ENCODE measurements around the gene SEMA6B.
A peak's percentile ranks its signal among the peaks of the same experiment; 100 is the strongest.
"Not testable (repeated sequence)": the region's sequence is repeated elsewhere in the genome, so short reads cannot be mapped to it uniquely, and the experiment has no call there.

SEMA6B gene

DNA sequence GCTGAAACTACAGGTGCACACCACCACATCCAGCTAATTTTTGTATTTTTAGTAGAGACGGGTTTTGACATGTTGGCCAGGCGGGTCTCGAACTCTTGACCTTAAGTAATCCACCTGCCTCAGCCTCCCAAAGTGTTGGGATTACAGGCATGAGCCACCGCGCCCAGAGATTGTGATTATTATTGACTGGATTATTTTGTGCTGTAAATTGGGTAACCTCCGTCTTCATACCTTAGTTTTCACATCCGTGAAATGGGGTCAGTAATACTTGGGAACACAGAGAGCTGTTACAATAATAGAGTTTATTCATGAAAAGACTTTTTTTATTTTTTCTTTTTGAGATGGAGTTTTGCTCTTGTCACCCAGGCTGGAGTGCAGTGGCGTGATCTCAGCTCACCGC lies 35.7 kb upstream of the SEMA6B start:
- H3K36me3 Mint-ChIP-seq; H3K4me3 Mint-ChIP-seq; H3K27ac Mint-ChIP-seq; DNase-seq (ENCODE audit: low spot score in 2 of 2); H3K4me1 Mint-ChIP-seq; ATAC-seq (ENCODE audit: low read depth); H3K9me3 Mint-ChIP-seq: not testable (repeated sequence)
- peaks cover 21% of the 10 kb centered on the region for H3K27me3 Mint-ChIP-seq

DNA sequence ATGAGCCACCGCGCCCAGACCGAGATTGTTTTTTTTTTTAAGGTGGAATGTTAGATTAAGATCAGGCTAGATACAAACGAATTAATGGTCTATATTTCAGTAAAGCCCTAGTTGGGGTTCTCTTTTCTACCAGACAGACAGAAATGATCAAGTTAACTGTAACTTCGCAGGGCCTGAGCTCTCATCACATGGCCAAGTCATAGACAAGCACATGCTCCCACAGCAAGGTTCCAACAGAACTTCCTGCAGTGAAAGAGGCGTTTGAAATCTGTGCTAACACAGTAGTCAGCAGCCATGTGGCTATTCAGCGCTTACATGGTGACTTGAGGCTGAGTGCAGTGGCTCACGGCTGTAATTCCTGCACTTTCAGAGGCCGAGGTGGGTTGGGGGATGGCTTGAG lies 34.7 kb upstream of the SEMA6B start:
- DNase-seq (ENCODE audit: low spot score in 2 of 2) (no peak), ATAC-seq (ENCODE audit: low read depth) (no peak)
- Mint-ChIP-seq H3K4me3 (no peak overlapping the region), H3K9me3 (no peaks in the 10 kb centered on the region), H3K36me3 (no peaks in the 10 kb centered on the region), H3K27me3 (peaks cover 23% of the 10 kb centered on the region), H3K27ac (no peak overlapping the region), H3K4me1 (peaks cover 7% of the 10 kb centered on the region)

DNA sequence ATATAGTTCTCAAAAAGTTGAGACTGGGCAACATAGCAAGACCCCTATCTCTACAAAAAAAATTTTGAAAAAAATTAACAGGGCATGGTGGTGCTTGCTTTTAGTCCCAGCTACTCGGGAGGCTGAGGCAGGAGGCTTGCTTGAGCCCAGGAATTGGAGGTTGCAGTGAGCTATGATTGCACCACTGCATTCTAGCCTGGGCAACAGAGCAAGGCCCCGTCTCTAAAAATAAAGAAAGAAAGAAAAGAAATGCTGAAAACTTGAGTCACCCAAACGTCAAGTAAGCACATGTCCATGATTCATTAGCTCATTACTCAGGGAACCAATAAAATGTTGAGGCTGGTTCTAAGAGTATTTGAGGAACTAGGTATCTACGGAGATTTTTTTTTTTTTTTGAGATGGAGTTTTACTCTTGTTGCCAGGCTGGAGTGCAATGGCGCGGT lies 33.9 kb upstream of the SEMA6B start:
- no peaks in the 10 kb centered on the region for H3K36me3 Mint-ChIP-seq
- H3K27ac Mint-ChIP-seq, result no peak overlapping the region
- no peaks in the 10 kb centered on the region for H3K9me3 Mint-ChIP-seq
- peaks cover 6% of the 10 kb centered on the region for H3K4me1 Mint-ChIP-seq
- no peak overlapping the region for H3K4me3 Mint-ChIP-seq
- peaks cover 22% of the 10 kb centered on the region for H3K27me3 Mint-ChIP-seq
- DNase-seq (ENCODE audit: low spot score in 2 of 2) (no peak), ATAC-seq (ENCODE audit: low read depth) (peak; percentile 59)

DNA sequence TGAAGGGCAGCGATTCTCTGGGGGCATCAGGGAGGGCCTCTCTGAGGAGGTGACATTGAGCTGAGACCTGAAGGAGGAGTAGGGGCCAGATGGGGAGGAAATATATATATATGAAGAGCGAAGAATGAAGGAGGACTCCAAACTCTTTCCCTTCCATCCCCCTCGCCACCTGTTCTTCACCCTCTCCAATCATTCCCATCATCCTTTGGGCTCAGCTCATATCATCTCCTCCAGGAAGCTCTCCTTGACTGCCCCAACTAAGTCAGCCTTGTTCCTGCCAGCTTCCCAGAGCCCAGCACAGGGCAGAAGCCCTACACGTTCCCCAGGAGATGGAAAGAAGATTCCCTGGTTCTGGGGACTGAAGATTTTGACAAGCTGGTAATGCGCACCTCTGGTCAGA lies 33.0 kb upstream of the SEMA6B start:
- Mint-ChIP-seq H3K36me3 (no peaks in the 10 kb centered on the region), H3K27ac (no peak overlapping the region), H3K4me3 (no peak overlapping the region), H3K27me3 (peaks cover 23% of the 10 kb centered on the region), H3K9me3 (no peaks in the 10 kb centered on the region), H3K4me1 (peaks cover 3% of the 10 kb centered on the region)
- no peak for ATAC-seq (ENCODE audit: low read depth)
- no peak for DNase-seq (ENCODE audit: low spot score in 2 of 2)

DNA sequence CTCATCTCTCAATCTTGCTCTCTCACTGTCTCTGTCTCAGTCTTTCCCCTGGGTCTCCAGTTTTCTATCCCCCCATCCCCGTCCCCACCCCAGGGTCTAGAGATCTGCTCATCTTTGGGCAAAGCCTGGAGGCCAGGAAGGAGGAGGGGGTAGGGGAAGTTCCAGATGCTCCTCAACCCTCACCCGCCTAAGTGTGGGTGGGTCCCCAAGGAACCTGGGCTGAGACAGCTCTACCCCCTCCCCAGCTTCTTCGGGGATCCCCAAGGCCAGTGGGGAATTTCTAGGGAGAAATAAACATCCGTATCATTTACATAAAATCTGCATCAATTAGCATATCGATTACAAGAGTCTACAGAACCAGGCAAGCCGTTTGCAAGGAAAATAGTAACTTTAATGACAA lies 31.8 kb upstream of the SEMA6B start:
- H3K36me3 Mint-ChIP-seq, result no peaks in the 10 kb centered on the region
- no peak overlapping the region for H3K27ac Mint-ChIP-seq
- ATAC-seq (ENCODE audit: low read depth), result no peak
- no peak overlapping the region for H3K4me3 Mint-ChIP-seq
- peaks cover 22% of the 10 kb centered on the region for H3K27me3 Mint-ChIP-seq
- H3K9me3 Mint-ChIP-seq, result no peaks in the 10 kb centered on the region
- DNase-seq (ENCODE audit: low spot score in 2 of 2), result no peak
- no peaks in the 10 kb centered on the region for H3K4me1 Mint-ChIP-seq

DNA sequence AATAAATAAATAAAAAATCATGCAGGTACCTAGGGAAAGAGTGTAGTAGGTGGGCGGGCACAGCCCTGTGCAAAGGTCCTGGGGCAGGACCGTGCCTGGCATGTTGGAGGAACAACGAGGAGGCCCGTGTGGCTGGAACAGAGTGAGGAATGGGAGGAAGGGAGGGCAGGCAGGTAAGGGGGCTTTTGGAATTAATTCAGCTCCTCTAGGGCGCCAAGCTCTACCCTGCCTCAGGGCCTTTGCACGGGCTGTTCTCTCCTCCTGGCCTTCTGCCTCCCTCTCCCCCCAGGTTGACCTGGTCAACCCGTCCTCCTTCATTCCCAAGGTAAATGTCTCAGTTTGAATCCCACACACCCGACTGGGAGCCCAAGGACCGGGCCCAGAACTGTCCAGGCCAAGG lies 31.1 kb upstream of the SEMA6B start:
- no peak overlapping the region for H3K27ac Mint-ChIP-seq
- H3K4me1 Mint-ChIP-seq, result no peaks in the 10 kb centered on the region
- H3K9me3 Mint-ChIP-seq, result no peaks in the 10 kb centered on the region
- no peaks in the 10 kb centered on the region for H3K36me3 Mint-ChIP-seq
- peaks cover 28% of the 10 kb centered on the region for H3K27me3 Mint-ChIP-seq
- no peak for DNase-seq (ENCODE audit: low spot score in 2 of 2)
- no peak overlapping the region for H3K4me3 Mint-ChIP-seq
- ATAC-seq (ENCODE audit: low read depth), result no peak

DNA sequence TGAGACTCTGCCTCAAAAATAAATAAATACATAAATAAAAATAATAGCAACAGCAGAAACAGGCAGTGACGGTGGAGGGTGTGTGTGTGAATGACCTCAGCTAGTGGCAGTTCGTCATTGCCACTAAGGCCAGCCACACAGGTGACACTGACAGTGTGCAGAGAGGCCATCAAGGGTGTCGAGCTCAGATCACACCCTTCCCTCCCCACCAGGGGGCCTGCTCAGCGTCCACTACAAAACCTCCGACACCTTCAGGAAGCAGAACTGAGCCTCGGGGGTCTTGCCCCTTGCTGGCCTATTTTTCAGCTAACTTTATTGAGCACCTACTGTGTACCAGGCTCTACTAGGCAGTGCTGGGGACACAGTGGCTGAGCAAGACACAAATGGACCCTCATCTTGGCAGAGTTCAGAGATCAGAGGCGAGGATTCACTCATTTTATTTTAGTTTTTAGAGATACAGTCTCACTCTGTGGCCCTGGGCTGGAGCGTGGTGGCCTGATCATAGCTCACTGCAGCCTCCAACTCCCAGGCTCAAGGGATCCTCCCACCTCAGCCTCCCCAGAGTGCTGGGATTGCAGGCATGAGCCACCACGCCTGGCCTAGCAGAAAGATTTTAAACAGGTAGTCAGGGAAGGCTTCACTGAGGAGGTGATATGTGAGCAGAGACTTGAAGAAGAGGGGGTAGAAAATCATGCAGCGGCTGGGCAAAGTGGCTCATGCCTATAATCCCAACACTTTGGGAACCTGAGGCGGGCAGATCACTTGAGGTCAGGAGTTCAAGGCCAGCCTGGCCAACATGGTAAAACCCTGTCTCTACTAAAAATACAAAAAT lies 30.3 kb upstream of the SEMA6B start:
- ATAC-seq (ENCODE audit: low read depth), result peak; percentile 67
- H3K36me3 Mint-ChIP-seq, result no peaks in the 10 kb centered on the region
- H3K4me1 Mint-ChIP-seq, result no peaks in the 10 kb centered on the region
- H3K4me3 Mint-ChIP-seq, result no peak overlapping the region
- H3K27me3 Mint-ChIP-seq, result peaks cover 29% of the 10 kb centered on the region
- H3K9me3 Mint-ChIP-seq, result no peaks in the 10 kb centered on the region
- no peak overlapping the region for H3K27ac Mint-ChIP-seq
- DNase-seq (ENCODE audit: low spot score in 2 of 2), result no peak

DNA sequence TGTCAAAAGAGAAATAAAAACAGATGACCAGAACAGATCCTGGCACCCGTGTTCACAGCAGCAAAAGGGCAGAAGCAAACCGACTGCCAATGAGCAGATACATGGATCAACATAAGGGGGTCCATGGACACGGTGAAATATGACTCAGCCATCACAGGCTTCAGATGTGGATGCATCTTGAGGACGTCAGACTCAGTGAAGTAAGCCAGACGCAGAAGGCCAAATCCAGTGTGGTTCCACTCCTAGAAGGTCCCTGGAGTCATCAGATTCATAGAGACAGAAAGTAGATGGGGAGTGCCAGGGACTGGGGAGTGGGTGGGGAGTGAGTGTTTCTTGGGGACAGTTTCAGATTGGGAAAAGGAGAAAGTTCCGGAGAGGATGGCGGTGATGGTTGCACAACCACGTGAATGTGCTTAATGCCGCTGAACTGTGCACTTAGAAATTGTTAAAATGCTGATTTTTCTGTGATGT lies 28.8 kb upstream of the SEMA6B start:
- Mint-ChIP-seq H3K27ac (no peak overlapping the region), H3K27me3 (peaks cover 31% of the 10 kb centered on the region), H3K4me3 (no peak overlapping the region), H3K4me1 (peaks cover 3% of the 10 kb centered on the region), H3K36me3 (no peaks in the 10 kb centered on the region), H3K9me3 (no peaks in the 10 kb centered on the region)
- ATAC-seq (ENCODE audit: low read depth) (no peak), DNase-seq (ENCODE audit: low spot score in 2 of 2) (no peak)

DNA sequence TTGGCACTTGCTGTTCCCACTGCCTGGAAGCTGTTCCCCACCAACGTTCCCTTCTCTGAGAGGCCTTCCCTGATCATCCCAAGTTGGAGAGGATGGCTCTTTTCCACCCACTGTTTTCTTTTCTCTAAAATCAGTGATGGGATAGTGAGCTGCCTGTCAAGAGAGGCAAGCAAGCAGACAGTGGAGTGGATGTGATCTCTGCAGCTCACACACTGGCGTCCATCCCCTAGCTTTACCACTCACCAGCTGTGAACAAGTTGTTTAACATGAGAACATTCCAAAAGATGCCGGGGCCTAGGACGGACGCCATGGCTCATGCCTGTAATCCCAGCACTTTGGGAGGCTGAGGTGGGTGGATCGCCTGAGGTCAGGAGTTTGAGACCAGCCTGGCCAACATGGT lies 28.0 kb upstream of the SEMA6B start:
- H3K9me3 Mint-ChIP-seq, result no peaks in the 10 kb centered on the region
- no peaks in the 10 kb centered on the region for H3K36me3 Mint-ChIP-seq
- no peak for DNase-seq (ENCODE audit: low spot score in 2 of 2)
- peaks cover 3% of the 10 kb centered on the region for H3K4me1 Mint-ChIP-seq
- H3K27ac Mint-ChIP-seq, result no peak overlapping the region
- ATAC-seq (ENCODE audit: low read depth), result no peak
- H3K4me3 Mint-ChIP-seq, result no peak overlapping the region
- H3K27me3 Mint-ChIP-seq, result peaks cover 31% of the 10 kb centered on the region

DNA sequence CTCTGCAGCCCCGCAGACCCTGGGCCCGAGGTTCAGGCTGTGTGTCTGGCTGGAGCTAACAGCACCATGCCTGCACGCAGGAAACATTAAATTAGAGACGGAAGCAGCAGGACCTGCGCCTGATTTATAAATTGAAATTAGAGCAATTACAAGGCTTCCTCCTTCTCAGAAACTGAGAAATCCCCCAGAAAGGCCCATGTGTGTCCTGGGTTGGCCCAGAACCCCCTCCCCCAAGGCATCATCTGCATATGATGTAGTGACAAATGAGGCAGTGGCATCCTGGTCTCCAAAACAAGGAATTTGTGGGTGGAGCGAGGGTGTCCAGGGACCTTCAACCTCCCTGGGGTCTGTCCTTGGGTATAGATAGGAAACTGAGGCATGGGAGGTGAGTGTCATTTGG lies 27.2 kb upstream of the SEMA6B start:
- peaks cover 37% of the 10 kb centered on the region for H3K27me3 Mint-ChIP-seq
- H3K36me3 Mint-ChIP-seq, result no peaks in the 10 kb centered on the region
- H3K4me1 Mint-ChIP-seq, result peaks cover 9% of the 10 kb centered on the region
- H3K4me3 Mint-ChIP-seq, result no peak overlapping the region
- H3K9me3 Mint-ChIP-seq, result no peaks in the 10 kb centered on the region
- H3K27ac Mint-ChIP-seq, result no peak overlapping the region
- ATAC-seq (ENCODE audit: low read depth) (no peak), DNase-seq (ENCODE audit: low spot score in 2 of 2) (no peak)

DNA sequence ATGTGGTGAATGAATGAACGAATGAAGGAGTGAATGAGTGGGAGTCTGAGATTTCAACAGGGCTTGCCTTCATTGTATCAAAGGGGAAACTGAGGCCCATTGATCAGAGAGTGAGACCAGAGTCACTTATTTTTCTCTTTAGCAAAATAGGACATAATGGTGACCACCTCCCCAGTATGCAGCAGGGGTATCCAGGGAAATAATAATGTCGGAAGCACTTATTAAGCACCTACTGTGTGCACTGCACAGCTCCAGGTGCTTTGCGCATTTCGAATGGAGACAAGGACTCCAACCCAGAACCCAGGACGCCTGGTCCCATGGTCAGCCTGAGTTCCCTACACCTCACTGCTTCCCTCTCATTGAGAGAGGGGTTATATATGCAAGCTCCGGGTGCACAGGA lies 26.8 kb upstream of the SEMA6B start:
- DNase-seq (ENCODE audit: low spot score in 2 of 2) (no peak), ATAC-seq (ENCODE audit: low read depth) (no peak)
- Mint-ChIP-seq H3K36me3 (no peaks in the 10 kb centered on the region), H3K27ac (no peak overlapping the region), H3K9me3 (no peaks in the 10 kb centered on the region), H3K4me3 (no peak overlapping the region), H3K4me1 (peaks cover 9% of the 10 kb centered on the region), H3K27me3 (peaks cover 35% of the 10 kb centered on the region)

DNA sequence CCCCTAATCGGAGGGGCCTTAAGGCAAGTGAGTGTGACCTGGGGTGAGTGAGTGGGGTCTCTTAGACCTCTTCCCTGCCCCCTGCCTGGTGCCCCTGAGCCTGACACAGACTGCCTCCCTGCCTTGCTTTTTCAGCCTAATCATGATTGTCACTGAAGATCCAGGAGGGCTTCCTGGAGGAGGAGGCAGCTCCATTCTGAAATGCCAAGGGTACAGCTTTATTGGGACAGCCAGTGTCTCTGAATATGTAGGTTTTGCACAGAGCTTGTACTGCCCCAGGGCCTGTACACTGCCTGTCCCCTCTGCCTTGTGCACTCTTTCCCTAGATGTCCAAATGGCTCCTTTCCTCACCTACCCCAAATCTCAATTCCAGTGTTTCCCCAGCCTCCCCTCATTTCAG lies 26.1 kb upstream of the SEMA6B start:
- DNase-seq (ENCODE audit: low spot score in 2 of 2) (no peak), ATAC-seq (ENCODE audit: low read depth) (no peak)
- Mint-ChIP-seq H3K4me3 (no peak overlapping the region), H3K27ac (no peak overlapping the region), H3K27me3 (peaks cover 30% of the 10 kb centered on the region), H3K4me1 (peaks cover 9% of the 10 kb centered on the region), H3K9me3 (no peaks in the 10 kb centered on the region), H3K36me3 (no peaks in the 10 kb centered on the region)

DNA sequence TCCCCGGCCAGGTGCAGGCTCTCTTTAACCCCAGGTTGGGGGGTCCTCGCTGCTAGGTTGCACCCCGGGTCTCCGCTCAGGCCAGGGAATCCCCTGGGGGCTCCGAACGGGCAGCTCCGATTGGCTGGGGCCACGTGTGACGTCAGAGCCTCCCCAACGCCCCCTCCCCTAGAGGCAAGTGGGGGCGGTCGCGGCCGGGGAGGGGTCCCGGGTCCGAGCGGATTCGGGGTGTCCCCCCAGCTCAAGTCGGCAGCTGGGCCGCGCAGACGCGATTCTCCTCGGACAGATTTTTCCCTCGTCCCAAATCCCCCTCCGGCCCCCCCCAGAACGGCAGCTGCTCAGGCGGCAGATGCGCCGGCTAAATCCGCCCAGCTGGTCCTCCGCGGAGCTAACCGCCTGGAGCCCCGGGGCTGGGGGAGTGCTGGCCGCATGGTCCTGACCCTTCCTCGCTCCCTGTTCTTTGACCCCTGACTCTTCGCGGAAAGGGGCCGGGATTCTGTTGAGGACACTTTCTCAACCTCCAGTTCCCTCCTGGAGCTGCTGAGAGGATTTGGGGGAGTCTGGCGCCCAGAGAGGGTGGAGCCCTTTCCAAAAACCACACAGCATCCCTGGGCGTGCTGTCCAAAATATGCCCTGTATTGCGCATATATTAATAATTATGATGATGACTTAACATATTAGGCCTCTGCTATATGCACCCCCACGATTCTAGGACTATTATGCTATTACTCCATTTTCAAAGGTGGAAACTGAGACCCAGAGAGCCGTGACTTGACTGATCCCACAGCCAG lies 25.4 kb upstream of the SEMA6B start:
- Mint-ChIP-seq H3K36me3 (no peaks in the 10 kb centered on the region), H3K4me1 (peaks cover 9% of the 10 kb centered on the region), H3K4me3 (no peak overlapping the region), H3K27me3 (peaks cover 27% of the 10 kb centered on the region), H3K27ac (no peak overlapping the region), H3K9me3 (no peaks in the 10 kb centered on the region)
- ATAC-seq (ENCODE audit: low read depth), result no peak
- no peak for DNase-seq (ENCODE audit: low spot score in 2 of 2)

DNA sequence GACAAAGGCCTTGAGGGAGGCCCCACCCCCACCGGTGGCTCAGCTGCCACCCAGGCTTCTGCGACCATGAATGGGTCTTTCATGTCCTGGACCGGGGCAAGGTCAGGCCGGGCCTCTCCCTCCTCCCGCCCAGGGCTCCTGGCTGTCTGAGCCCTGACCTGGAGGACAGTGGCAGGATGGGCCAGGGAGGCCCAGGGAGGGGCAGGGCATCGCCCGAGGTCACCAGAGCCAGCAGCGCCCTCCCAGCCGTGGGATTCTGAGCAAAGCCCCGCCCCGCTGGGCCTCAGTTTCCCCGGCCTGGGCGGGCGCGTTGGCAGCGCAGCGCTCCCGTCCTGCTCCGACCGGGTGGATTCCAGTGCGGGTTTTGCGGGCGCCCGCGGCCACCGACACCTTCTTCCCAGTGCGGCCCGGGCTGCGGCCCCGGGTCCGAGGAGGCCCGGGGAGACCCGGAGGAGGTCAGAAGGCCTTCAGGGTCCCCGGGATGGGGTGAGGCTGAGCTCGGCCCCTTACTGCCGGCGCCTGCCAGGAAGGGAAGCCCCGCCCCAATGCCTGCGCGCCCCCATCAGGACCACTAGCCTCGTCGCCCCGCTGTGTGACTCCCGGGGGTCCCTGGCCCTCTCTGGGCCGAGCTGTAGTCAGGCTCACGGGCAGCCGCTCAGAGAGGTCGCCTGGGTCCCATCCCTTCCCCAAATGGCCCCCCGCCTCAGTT lies 24.6 kb upstream of the SEMA6B start:
- peaks cover 9% of the 10 kb centered on the region for H3K4me1 Mint-ChIP-seq
- DNase-seq (ENCODE audit: low spot score in 2 of 2) (no peak), ATAC-seq (ENCODE audit: low read depth) (no peak)
- H3K4me3 Mint-ChIP-seq, result no peak overlapping the region
- no peaks in the 10 kb centered on the region for H3K9me3 Mint-ChIP-seq
- H3K27me3 Mint-ChIP-seq, result peaks cover 27% of the 10 kb centered on the region
- H3K36me3 Mint-ChIP-seq, result no peaks in the 10 kb centered on the region
- H3K27ac Mint-ChIP-seq, result no peak overlapping the region

Data from memory B cell (primary cell).